Measurements from ENCODE around the gene ARHGAP29.

GRCh38 chr1:94281361-94282142, 44.2 kb upstream of the ARHGAP29 start:
- TF ChIP-seq CTCF (IDR thresholded peaks at IDR 0.05; ENCODE audit: low read length) (no peak), EZH2 (IDR thresholded peaks at IDR 0.05; ENCODE audit: borderline replicate concordance, low read length) (no peak)
